ENCODE data around the gene B9D1. TPM values are rescaled to one million over a fixed set of nuclear protein-coding genes. Genes with fewer than 3 reads are reported as not detected.

Gene B9D1
- total and polyA plus RNA-seq, 2 of the 13 experiments (the other 11 are each of a cell fraction or from before 2014, with no cell fraction given), result 27.7 to 31.1 TPM

GRCh38 chr17:19338031-19338990 is 24.2 kb downstream of the B9D1 start (continued):
- TF ChIP-seq, protein P1, sequence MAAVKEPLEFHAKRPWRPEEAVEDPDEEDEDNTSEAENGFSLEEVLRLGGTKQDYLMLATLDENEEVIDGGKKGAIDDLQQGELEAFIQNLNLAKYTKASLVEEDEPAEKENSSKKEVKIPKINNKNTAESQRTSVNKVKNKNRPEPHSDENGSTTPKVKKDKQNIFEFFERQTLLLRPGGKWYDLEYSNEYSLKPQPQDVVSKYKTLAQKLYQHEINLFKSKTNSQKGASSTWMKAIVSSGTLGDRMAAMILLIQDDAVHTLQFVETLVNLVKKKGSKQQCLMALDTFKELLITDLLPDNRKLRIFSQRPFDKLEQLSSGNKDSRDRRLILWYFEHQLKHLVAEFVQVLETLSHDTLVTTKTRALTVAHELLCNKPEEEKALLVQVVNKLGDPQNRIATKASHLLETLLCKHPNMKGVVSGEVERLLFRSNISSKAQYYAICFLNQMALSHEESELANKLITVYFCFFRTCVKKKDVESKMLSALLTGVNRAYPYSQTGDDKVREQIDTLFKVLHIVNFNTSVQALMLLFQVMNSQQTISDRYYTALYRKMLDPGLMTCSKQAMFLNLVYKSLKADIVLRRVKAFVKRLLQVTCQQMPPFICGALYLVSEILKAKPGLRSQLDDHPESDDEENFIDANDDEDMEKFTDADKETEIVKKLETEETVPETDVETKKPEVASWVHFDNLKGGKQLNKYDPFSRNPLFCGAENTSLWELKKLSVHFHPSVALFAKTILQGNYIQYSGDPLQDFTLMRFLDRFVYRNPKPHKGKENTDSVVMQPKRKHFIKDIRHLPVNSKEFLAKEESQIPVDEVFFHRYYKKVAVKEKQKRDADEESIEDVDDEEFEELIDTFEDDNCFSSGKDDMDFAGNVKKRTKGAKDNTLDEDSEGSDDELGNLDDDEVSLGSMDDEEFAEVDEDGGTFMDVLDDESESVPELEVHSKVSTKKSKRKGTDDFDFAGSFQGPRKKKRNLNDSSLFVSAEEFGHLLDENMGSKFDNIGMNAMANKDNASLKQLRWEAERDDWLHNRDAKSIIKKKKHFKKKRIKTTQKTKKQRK (IDR thresholded peaks at IDR 0.05; ENCODE audit: low read length), result no peak
- TF ChIP-seq ZNF496 (CRISPR knock-in tag; IDR thresholded peaks at IDR 0.05; ENCODE audit: insufficient replicate concordance) (no peak), ZNF616 (CRISPR knock-in tag; IDR thresholded peaks at IDR 0.05; ENCODE audit: low read depth) (no peak), ZNF879 (CRISPR knock-in tag; IDR thresholded peaks at IDR 0.05) (no peak), ZNF234 (CRISPR knock-in tag; conservative IDR thresholded peaks at IDR 0.05) (no peak), KDM4B (CRISPR knock-in tag; IDR thresholded peaks at IDR 0.05) (no peak; the same call in 1 of the 2 replicates), SYNCRIP (IDR thresholded peaks at IDR 0.05; ENCODE audit: insufficient read depth, low read depth, low read length) (no peak), ZSCAN22 (CRISPR knock-in tag; IDR thresholded peaks at IDR 0.05) (no peak), ZNF138 (CRISPR knock-in tag; IDR thresholded peaks at IDR 0.05; ENCODE audit: low read depth) (no peak), JARID2 (CRISPR knock-in tag; IDR thresholded peaks at IDR 0.05; ENCODE audit: insufficient replicate concordance) (no peak), STAG1 (CRISPR knock-in tag; IDR thresholded peaks at IDR 0.05) (peak; percentile 60), FLYWCH1 (CRISPR knock-in tag; IDR thresholded peaks at IDR 0.05) (no peak), HDAC6 (IDR thresholded peaks at IDR 0.05; ENCODE audit: low read depth, low read length) (no peak), ZFP1 (CRISPR knock-in tag; IDR thresholded peaks at IDR 0.05) (peak; percentile 57), GABPB1 (CRISPR knock-in tag; IDR thresholded peaks at IDR 0.05) (peak; percentile 35; the same call in 1 of the 2 replicates), ZNF629 (CRISPR knock-in tag; conservative IDR thresholded peaks at IDR 0.05) (peak; percentile 55), PTBP1 (IDR thresholded peaks at IDR 0.05; ENCODE audit: low read depth, low read length, poor library complexity, severe bottlenecking) (no peak), MZF1 (CRISPR knock-in tag; IDR thresholded peaks at IDR 0.05; ENCODE audit: borderline replicate concordance) (no peak), ZNF790 (CRISPR knock-in tag; IDR thresholded peaks at IDR 0.05; ENCODE audit: borderline replicate concordance) (no peak), GZF1 (CRISPR knock-in tag; IDR thresholded peaks at IDR 0.05) (0 out of 2 replicates have a peak, but pooled peaks have one; percentile 66), FIP1L1 (IDR thresholded peaks at IDR 0.05; ENCODE audit: borderline replicate concordance, insufficient read depth, low read depth, low read length) (no peak), ZNF660 (CRISPR knock-in tag; IDR thresholded peaks at IDR 0.05; ENCODE audit: borderline replicate concordance, low read depth) (no peak), ELF3 (CRISPR knock-in tag; IDR thresholded peaks at IDR 0.05) (peak; percentile 64), SSRP1 (CRISPR knock-in tag; IDR thresholded peaks at IDR 0.05) (0 out of 2 replicates have a peak, but pooled peaks have one; percentile 15), KLF16 (CRISPR knock-in tag; IDR thresholded peaks at IDR 0.05) (peak in 1 of 2 experiments; percentile 87; a peak in 1 of 4 replicates)
- TF ChIP-seq, protein P2, sequence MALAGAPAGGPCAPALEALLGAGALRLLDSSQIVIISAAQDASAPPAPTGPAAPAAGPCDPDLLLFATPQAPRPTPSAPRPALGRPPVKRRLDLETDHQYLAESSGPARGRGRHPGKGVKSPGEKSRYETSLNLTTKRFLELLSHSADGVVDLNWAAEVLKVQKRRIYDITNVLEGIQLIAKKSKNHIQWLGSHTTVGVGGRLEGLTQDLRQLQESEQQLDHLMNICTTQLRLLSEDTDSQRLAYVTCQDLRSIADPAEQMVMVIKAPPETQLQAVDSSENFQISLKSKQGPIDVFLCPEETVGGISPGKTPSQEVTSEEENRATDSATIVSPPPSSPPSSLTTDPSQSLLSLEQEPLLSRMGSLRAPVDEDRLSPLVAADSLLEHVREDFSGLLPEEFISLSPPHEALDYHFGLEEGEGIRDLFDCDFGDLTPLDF (CRISPR knock-in tag; IDR thresholded peaks at IDR 0.05), result no peak
